H4 (cell line): ENCODE measurements around the gene TSPAN9. TPM values are rescaled to one million over a fixed set of nuclear protein-coding genes. Genes with fewer than 3 reads are reported as not detected.

Experiments
- DNase-seq: peaks from one replicate; pipeline ENCODE4 v3.0.0-alpha.2; 2015; ENCODE audit warnings: low spot score
- total RNA-seq: library from RNA; depleted of rRNA; stranded (reverse); fragments of >200 nt; shearing (Covaris generic); gene quantifications from 2 replicates; pipeline ENCODE4 v1.2.3, GENCODE V29; 2014

The TSPAN9 gene
- total RNA-seq, 1 experiment from 2014 or later: 12.7 TPM

DNA sequence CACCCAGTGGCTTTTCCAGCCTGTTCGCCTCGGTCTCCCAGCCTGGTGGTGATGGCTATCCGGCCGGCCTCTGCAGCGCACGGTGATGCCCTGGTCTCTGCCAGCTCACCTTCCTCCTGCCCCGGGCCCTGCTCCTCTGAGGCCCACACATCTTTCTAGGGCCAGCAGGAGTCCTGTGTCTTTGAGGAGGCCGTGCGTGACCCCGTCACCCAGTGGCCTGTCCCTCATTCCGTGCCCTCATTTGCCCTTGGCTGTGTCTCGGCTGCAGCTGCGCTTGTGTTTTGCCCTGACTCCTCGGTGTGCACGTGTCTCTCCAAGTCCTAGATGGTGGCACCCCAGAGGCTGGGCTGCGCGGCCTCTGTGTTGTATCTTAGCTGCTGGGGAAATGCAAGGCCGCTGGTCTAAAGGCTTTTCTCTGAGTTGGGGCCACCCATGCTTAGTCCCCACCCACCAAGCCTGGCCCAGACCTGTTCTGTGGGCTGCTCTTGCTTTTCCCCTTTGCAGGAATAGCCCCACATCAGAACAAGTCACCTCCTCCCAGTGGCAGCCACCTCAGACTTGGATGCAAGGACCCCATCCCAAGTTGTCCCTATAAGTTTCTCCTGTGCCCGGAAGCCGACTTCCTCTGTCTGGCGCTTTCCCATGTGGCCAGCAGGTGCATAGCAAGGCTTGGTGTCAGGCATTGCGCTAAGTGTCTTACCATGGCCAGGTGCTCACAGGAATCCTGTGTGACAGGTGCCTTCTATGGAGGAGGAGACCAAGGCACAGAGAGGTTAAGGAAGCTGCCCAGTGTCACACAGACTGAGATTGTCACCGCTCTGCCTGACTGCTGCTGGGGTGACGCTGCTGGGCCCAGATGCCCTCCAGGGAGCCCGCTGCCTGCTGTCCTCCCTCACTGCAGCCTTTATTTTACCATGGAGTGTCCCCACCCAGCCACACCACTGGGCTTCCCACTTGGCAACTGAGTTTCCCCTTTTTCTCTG is 64.5 kb downstream of the TSPAN9 start:
- no peak for DNase-seq

DNA sequence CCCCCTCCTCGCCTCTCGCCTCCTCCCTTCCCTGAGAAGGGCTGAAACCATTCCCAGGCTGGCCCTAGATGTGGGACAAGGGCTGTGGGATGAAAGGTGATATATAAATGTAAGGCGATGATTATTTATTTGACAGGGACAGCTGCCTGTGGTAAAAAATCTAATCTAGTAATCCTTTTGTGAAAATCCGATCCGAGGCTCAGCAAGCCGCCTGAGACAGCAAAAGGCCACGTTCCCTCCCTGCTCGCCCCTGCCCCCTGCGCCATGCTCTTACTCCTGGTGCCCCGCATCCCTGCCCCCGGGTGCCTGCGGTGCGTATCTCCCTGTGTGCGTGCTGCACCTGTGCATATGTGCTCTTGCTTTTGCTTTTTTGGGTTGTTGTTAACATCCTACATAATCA is 65.2 kb downstream of the TSPAN9 start:
- no peak for DNase-seq

DNA sequence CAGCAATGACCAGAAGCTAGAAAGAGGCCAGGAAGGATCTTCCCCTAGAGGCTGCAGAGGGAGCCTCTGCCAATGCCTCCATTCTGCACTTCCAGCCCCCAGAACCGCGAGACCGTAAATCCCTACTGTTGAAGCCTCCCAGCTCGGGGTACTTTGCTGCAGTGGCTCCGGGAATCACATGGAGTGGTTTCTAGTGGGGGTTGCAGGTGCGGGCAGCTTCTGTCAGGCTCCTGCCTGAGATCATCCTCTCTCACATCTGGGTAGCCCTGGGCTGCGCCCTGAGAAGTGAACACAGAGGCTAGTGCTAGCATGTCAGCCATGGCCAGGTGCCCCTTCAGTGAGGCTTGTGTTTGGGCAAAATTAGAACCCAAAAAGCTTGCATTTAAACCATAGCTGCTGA is 67.3 kb downstream of the TSPAN9 start:
- no peak for DNase-seq

DNA sequence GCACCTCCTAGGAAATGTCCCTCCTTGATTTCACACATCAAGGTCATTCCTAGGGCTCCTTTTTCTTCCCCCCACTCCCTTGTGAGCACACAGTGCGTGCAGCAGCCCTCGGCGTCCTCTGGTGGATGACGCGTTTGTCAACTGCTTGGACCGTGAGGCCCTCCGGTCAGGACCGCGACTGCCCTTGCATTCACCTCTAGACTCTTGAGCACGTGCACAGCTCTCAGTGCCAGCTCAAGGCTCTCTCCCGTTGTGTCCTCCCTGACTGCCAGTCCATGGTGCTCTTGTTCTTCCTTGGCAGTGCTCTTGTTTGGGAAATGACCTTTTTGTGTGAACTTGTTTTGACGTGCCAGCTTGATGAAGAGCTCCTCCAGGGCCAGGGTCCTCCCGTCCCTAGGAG is 67.9 kb downstream of the TSPAN9 start:
- DNase-seq: no peak

DNA sequence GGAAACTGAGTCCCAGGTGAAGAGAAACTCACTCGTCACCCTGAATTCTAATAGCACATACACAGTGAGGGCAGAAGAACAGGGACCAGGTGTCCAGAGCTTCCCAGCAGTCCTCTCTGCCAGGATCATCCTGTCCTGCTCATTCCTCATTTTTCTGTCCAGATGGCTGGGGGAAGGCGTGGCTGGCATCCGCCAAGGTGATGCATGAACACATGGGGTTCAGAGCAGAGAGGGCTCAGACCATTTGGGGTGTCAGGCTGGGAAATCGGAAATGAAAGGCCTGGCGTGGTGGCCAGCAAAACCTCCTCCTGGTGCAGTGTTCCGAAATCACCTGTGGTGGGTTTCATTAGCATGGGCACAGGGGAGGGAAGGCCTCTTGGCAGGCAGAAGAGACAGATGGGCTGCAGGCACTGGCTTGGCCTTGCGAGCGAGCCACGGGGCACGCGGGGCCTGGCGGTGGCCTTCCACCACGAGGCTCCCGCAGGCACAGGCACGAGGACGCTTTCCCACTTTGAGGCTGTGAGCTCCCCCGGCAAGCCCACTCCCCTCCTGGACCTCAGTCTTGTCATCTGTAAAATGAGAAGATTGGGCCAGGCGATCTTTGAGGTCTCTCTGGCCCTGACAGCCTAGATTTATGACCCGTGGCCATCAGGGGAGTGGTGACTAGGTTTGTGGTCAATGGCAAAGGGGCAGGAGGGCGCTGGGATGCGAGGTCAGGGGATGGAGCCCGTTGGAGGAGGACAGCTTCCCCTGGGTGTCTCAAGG is 68.5 kb downstream of the TSPAN9 start:
- DNase-seq: no peak

DNA sequence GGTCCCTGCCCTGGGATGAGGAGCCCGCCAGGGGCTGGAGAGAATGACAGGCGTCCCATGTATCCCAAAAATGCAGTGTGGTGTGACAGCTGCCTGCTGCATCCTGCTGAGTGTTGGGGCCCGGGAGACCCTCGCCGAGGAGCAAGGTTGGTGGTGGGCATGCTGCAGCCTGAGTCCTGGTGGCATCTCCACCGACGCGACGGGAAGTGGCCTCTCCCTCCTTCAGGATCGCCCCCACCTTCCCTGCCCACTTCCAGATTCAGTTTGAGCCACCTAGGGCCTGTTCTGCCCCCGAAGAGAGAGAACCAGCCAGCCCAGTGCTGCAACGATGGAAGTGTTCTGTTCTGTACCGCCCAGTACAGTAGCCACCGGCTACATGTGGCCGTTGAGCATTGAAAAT is 70.1 kb downstream of the TSPAN9 start:
- DNase-seq: no peak

DNA sequence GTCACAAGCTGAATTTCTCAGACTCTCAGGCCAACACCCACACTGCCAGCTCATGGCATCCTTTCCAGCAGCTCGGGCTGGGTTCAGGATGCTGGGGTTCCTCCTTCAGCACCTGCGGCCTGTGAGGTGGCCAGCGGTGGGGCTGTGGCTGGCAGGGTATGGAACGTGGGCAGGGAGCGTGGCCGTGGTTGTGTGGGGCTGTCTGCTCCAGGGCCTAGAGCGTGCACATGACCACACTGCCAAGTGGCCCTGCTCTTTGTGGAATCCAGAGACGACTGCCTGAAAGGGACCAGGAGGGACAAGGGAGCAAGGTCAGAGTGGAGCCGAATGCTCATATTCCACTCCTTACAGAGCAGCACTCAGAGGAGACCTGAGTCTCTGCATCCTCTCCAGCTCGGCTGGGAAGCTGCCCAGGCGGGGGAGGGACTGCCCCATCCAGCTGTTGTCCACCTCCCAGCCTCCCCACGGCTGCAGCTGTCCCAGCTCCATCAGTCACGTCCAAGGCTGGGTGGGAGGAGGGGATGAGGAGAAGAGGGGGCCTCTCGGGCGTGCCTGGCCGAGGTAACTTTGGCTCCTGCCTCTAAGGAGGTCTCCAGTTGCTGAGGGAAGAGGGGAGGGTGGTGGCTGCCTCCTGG is 71.3 kb downstream of the TSPAN9 start:
- no peak for DNase-seq

DNA sequence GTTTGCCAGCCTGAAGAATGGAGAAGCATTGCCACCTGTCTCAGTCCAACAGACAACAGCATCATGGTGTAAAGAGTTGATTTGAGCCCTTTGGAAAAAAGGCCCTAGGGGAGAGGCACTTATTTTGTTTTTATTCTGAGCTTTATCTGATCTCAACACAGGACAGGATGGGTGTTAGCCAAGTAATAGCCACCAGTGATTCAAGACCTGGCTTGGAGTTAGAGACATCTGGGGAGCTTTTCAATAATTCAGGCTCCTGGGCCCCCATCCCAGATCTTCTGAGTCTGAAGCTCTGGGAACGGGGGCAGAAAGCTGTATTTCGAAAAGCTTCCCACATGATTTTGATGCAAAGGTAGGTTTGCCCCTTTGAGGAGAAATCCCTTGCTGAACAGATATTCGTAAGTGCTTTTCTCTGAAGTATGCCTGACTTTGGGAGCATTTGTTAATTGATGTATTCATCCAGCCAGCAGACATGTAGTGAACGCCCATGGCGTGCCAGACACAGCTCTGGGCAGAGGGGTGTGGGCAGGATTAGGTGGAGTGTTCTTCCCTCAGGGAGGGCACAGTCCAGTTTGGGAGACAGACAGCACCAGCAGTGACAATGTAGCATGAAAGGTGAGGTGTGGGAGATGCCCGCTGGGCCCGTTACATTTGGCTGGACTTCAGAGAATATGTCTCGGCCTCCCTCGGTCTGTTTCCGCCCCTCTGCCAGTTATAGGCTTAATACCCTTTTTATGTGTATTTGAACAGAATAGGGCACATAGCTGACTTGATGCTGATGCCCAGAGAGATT is 72.5 kb downstream of the TSPAN9 start:
- DNase-seq: no peak

DNA sequence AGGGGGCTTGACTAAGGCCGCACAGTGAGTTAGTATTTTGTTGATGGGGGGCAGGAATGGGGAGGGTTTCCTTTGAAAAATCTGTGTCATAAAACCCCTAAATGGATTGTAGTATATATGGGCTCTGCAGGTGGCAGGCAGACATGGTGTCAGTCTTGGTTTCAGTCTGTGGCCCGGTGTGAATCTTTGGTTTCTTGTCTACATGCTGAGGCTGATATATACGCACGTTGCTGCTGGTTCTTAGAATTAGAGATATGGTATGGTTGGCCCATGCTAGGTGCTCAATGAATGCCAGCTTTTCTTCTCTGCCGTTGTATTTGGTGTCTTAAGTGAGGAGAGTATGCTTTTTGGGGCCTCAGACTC is 73.1 kb downstream of the TSPAN9 start:
- DNase-seq: no peak

DNA sequence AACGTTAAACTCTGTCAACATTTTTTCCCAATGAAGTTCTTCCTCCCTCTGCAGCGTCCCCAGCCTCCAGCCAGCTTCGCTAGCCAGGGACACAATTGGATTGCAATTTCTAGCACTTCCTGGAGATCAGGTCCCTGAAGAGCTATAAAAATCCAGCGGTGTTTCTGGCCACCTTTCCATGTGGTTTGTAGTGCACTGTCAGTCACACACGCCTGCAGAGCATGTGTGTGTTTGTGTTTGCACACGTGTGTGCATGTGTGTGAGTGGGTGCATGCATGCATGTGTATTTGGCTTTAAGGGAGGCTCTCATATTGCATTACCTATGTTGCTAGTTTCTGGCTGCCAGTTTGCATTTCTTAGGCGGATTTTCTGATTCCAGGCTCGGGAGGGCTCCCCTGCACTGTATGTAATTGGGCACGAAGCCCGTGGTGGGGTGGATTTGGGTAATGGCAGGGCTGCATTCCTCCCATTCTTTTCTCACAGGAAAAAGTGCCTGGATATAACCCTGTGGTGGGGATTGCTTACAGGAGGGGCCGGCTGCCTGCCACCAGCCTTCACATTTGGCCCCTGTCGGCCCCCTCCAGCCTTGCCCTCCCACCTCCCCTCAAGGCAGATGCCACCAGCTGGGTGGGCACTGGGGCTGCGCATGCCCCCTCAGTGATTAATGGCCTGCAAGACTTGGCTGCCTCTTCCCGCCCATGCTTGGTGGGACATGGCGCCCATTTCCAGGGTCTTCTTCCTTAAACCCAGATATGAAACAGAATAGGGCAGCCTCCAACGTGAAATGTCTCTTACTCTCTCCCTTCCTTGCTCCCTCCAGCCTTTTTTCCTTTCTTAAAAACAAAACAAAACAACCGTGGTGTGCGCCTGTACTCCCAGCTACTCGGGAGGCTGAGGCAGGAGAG is 74.0 kb downstream of the TSPAN9 start:
- no peak for DNase-seq

DNA sequence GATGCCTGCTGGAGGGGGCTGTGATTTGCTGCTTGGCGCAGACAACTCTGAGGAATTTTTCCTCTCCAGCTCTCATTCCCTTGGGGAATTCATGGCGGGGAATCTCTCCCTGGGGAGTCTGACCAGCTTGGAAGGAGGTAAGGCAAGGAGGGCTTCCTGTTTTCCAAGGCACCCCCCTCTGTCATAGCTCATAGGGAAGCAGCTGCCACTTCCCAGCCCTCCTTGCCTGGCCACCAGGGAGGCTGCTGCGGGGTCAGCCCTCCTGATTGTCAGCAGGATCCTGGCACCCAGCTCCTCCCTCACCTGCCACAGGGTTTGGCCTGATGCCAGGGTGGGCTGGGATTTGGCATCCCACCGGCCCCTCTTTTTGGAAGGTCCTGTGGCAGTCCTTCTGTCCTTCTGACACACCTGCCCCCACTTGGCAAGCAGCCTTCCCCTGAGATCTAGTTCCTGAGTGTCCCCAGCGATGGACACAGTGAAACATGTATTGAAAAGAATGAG is 74.9 kb downstream of the TSPAN9 start:
- no peak for DNase-seq

DNA sequence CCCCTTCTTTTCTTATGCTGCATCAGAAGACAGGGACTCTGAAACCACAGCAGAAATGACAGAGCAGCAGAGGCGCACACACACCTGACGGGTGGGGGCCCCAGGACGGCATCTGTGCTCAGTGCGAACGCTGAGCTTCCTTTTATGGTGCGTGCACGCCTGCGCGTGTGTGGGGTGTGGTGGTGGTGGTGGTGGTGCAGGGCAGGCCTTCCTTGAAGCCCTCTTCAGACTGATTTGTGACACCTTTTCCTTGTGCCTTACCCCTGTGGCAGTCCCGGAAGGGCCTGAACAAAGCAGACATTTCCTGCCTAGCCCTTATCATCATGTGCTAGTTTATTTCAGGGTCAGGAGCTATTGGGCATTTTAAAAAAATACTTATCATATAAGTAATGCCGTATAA is 75.7 kb downstream of the TSPAN9 start:
- DNase-seq: no peak

DNA sequence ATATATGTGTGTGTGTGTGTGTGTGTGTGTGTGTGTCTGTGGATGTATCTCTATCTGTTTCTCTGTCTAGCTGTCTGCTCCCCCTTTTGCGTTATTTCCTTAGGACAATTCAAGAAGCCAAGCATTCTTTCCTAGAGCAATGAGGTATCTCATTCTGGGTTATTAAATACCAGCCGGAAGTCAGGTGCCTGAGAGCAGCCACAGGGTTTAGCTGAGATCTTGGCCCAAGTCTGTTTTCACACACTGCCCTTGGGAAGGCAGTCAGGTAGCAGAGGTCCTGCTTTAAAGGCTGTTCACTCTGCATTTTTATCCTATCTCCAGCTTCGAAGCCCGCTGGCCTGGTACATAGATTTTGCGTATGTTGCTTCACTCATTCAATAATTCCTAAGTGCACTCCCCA is 76.8 kb downstream of the TSPAN9 start:
- DNase-seq: no peak

DNA sequence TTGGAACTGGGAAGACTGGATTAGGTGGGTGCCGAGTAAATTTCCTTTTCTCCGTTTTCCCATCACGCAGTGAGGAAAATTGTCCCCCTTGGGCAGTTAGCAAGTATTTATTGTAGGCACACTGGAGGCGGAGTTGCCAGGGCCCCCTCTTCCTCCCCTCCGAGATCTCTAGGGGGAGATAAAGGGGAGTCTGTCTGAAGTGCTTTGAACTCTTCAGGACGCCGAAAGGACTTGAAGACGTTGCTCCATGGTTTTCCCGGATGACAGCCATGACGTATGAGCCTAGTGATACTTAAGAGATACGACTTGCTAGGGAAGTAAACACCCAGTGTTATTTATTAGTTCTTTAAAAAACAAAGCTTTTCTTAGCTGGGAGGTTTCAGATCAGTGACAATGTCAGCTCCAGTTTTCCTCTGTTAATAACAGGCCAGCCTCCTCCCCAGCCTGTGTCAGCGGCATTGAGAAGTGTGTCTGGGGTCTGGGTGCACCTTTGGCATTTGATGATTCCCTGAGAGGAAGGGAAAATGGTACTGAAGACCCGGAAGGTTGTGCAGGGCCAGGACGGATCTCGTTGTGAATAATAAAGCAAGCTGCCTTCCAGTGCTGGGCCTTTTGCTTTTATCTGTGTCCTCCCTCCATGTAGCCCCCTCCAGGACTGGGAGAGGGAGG is 78.7 kb downstream of the TSPAN9 start:
- no peak for DNase-seq

DNA sequence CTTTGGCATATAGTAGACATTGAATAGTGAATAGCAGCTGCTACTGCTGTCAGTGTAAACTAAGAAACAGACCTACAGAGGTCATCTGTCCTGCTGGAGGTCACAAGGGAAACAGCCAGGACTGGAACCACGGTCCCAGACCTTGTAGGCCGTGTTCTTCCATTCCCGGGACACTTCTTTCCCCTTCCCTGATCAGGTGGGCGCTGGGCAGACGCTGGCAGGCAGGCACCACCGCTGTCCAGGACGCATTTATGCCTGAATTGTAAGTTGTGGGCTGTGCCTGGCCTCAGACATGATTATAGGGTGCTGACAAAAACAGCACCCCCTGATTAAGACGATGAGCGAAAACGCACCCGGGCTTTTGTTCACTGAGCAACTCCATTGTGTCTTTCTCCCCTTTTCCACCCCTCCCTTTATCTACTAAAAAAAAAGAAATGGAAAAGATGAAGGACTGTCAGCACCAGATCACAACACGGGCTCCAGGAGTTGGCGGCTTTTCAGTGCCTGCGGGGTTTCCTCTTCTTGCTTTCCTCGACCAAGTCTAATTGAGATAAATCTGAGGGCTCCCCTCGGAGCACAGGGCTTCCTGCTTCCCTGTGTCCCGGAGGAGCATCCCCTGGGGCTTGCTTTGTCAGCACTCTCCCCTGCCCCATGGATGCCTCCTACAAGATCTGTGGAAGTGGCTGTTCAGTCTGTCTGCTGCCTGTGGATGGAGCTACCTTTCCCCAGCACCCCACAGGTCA is 80.6 kb downstream of the TSPAN9 start:
- no peak for DNase-seq

DNA sequence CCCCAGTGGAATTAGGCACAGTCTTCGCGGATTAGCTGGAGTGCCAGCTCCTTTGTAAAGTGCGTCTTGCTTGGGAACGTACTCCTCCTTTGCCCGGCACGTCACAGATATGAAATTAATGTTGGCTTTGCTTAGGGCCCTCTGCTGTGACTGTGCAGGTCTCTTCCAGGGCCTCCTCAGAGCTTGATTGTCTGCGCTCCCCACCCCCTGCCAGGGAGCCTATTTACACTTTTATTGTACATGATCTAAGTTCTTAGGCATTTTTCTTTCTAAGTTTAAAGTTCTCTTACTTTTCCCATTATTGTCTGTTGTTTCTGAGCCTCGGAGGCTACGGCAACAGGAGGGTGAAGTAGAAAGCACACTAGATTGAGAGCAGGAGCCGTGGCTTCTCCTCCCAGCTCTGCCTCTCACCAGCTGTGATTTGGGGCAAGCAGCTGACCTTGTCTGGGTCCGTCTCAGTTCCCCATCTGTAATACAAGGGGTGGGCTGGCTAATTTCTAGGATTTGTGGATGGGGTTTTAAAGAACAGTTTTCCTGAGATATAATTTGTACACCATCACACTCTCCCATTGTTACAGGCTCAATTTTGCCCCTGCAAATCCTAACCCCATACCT is 81.8 kb downstream of the TSPAN9 start:
- DNase-seq: no peak

DNA sequence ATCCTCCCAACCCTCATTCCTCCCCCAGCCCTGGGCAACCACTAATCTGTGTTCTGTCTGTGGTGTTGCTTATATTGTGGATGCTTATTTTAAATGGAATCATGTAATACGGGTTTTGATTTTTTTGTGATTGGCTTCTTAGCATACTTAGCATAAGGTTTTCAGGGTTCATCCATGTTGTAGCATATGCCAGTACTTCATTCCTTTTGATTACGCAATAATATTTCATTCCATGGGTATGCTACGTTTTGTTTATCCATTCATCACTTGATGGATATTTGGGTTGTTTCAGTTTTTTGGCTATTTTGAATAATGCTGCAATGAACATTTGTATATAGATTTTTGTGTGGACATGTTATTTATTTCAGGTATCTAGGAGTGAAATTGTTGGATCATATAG is 82.9 kb downstream of the TSPAN9 start:
- no peak for DNase-seq

DNA sequence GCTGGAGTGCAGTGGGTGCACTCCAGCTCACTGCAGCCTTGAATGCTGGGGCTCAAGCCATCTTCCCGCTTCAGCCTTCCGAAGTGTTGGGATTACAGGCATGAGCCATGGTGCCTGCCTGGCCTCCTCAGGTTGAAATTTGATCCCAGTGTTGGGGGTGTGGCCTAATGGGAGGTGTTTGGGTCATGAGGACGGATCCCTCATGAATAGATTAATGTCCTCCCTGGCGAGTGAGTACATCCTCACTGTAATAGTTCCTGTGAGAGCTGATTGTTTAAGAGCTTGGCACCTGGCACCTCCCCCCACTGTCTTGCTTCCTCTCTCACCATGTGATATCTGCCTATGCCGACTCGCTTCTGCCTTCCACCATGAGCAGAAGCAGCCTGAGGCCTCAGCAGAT is 84.7 kb downstream of the TSPAN9 start:
- DNase-seq: no peak
